T-helper 2 cell treated with Interferon-gamma antibody and Interleukin-4, amounts not matched to agents 100 ng/mL and 5 ng/mL, for 36 hours (primary cell): ENCODE results near the gene COL9A3. TPM values are rescaled to one million over a fixed set of nuclear protein-coding genes. Genes with fewer than 3 reads are reported as not detected.

Experiments
- intact Hi-C: fragments of 100-400 bp; cut with micrococcal nuclease; formaldehyde crosslinking; loops from one replicate; pipeline ENCODE4 v1.15.1; 2023
- total RNA-seq: library from RNA; stranded (reverse); gene quantifications from 2 replicates; pipeline ENCODE4 v1.2.3, GENCODE V29; 2022

The COL9A3 gene
- total RNA-seq, 1 donor from 2014 or later: 0.89 TPM

DNA sequence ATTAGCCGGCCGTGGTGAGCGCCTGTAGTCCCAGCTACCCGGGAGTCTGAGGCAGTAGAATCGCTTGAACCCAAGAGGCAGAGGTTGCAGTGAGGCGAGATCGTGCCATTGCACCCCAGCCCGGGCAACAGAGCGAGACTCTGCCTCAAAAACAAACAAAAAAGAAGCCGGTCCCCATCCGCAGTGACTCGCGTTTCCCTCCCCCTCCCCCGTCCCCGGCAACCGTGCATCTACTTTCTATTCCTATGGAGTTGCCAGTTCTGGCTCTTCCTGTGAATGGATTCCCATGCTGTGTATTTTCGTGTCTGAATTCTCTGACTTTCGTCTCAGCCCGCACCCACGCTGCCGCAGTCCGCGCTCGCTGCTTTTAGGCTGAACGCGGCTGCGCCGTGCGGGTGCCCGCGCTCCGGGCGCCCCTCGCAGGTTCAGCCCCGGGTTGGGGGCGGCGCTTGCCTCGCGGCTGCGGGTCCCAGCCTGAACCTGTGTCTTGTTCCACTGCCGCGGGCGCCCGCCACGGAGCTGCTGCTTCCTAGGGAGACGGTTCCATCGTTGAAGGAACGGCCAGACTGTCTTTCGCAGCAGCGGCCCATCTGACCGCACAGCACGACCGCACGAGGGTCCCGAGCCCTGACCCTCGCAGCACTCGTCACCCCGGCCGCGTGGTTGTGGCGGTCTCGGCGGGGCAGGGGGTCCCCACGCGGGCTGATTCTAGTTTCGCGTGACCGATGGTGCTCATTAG, 21.7 kb upstream of the COL9A3 start:
- intact Hi-C loops: loop anchor here (2.0 to 5.0 kb wide), 3 partner anchors 132 to 672 kb away; partner anchors contain the start of genes DIDO1, LSM14B and SLCO4A1

DNA sequence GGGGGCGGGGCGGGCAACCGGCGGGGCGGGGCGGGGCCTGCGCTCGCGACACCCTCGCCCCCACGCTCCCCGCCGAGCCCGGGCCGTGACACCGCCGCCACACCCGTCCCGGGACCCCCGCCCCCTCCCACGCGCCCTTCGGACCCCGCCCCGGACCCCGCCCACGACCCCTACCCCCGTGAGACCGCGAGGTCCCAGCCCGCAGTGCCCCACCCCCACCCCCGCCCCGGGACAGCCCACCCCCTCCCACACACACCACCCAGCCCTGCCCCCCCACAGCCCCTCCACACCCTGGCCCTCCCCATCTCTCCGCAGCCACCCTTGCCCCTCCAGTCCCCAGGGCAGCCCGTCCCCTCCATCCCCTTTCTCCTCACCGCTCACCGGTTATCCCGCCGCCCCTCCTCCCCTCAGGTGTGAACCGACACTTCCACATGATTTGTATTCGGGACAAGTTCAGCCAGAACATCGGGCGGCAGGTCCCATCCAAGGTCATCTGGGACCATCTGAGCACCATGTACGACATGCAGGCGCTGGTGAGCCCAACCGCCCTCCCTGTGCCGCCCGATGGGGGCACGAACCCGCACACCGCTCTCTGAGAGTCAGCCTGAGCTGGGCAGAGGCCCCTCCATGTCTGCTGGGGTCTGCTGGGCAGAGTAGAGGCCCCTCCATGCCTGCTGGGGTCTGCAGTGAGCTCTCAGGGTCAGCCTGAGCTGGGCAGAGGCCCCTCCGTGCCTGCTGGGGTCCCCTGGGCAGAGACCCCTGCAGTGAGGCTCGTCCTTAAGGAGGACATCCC, 20.0 kb upstream of the COL9A3 start:
- intact Hi-C loops: loop anchor here (5.0 kb wide), 1 partner anchor 130 kb away; the partner anchor contains the start of gene DIDO1

GRCh38 chr20:62797671-62798532, 18.9 kb upstream of the COL9A3 start:
- intact Hi-C loops: loop anchor here (5.0 kb wide), 1 partner anchor 129 kb away; the partner anchor contains the start of gene DIDO1

DNA sequence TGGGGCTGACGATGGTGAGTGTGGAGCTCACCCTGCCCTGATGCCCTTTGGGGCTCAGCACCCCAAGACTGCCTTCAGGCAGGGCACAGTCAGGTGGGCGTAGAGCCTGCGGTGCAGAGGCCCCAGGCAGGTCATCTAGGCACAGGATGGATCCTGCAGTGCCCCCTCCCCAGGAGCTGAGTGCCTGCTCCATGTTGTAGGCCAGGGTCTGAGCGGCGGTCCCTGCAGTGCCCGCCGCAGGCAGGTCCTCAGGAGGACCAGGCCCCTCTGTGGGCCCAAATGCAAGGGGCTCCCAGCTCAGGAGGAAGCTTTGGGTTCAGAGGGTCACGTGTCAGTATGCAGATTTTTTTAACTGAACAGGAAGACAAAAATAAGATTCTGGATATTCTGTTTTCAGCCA, 17.8 kb upstream of the COL9A3 start:
- intact Hi-C loops: loop anchor here (5.0 kb wide), 1 partner anchor 128 kb away; the partner anchor contains the start of gene DIDO1

DNA sequence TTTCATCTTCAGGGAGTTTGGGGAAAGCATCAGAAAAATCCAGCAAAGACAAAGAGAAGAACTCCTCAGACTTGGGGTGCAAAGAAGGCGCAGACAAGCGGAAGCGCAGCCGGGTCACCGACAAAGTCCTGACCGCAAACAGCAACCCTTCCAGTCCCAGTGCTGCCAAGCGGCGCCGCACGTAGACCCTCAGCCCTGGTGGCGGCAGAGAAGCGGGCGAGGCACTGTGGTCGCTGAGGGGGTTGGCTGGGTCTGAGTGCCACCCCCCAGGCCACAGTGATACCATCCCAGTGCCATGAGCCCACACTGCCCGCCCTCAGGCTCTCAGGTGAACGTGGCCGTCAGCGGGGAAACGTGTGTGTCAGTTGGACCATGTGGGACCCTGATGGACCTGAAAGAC, 17.4 kb upstream of the COL9A3 start:
- intact Hi-C loops: loop anchor here (5.0 kb wide), 1 partner anchor 128 kb away; the partner anchor contains the start of gene DIDO1

DNA sequence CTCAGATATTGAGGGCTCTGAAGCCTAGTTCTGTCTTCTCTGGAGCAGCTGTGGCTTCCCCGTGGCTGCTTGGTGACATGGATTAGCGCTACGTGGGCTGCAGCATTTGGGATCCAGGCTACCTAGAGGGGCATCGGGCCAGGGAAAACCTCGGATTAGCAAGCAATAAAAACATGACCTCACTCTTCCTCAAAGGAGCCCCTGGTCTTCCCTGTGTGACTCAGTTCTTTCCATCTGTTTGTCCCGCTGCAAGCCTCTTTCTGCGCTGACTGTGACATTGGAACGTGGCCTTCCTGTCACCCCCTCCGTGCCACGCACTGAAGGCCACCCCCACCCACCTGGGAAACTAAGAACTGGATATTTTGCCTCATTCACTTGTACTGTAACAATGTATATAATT, 17.0 kb upstream of the COL9A3 start:
- intact Hi-C loops: loop anchor here (5.0 kb wide), 1 partner anchor 127 kb away; the partner anchor contains the start of gene DIDO1

- intact Hi-C loops: no loop called here
These were observed 16.3 kb upstream of the COL9A3 start for GRCh38 chr20:62800314-62801259.

GRCh38 chr20:62801284-62802010, 15.4 kb upstream of the COL9A3 start:
- intact Hi-C loops: no loop called here

DNA sequence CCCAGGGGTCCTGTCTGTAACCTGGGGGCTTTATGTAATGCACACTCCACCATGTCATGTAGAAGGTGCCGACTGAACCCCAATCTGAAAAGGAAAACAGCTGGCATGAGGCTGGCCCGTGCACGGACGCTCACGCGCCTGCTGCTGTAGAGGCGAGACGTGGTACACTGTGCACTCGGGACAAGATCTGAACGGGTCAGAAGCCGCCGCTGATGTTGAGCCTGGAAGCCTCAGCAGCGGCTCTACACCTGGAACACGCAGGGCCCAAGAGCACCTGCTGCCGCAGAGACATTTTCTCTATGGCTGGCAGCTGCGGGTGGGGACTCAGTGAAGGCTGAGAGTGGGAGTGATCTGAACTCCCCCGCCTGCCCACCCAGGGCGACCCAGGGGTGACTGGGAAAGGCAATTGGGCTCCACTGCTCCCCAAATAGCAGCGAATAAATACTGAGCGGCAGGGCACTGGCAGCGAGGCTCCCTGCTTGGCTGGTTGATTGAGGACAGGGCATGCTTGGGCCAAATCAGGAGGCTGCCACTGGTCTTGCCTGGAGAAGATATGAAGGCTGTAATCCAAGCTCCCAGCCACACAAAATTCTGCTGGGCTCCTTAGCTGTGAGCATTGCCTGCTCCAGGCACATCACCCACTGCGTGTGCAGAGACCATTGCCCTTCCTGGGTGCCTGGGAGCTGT, 14.7 kb upstream of the COL9A3 start:
- intact Hi-C loops: no loop called here

DNA sequence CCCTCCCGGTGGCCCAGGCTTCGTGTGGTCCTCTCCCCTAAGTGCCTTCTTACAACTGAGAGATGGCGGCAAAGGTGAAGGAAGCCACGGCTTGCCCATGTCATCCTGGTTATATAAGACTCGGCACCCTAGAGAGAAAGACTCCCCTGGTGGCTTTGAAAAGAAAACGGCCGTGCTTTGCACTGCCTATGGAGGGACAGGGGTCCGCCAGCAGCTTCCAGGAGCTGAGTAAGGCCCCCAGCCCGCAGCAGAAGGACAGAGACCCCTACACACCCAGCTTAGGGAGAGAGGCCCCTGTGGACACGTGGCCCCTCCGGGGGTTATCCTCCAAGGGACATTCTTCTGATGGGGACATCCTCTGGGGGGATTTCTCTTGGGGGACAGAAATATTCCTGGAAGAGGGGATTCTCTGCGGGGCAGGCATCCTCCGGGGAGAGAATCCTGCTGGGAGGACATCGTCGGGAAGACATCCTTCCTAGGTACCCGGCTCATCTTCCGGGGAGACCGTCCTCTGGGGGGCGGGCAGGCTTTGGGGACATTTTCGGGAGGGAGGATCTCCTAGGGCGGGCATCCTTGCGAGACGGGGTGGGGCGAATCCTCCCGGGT, 12.7 kb upstream of the COL9A3 start:
- intact Hi-C loops: loop anchor here (1.0 kb wide), 1 partner anchor 10 kb away; no protein-coding TSS in a partner anchor

- intact Hi-C loops: loop anchor here (1.0 to 5.0 kb wide), 3 partner anchors 10 to 417 kb away; partner anchors contain the start of gene RPS21
These were observed 12.2 kb upstream of the COL9A3 start, which contains the start of gene OGFR for GRCh38 chr20:62804627-62805154. Gene OGFR (plus strand): TSS chr20:62804835. CDS start chr20:62804860, 25 bp downstream.

DNA sequence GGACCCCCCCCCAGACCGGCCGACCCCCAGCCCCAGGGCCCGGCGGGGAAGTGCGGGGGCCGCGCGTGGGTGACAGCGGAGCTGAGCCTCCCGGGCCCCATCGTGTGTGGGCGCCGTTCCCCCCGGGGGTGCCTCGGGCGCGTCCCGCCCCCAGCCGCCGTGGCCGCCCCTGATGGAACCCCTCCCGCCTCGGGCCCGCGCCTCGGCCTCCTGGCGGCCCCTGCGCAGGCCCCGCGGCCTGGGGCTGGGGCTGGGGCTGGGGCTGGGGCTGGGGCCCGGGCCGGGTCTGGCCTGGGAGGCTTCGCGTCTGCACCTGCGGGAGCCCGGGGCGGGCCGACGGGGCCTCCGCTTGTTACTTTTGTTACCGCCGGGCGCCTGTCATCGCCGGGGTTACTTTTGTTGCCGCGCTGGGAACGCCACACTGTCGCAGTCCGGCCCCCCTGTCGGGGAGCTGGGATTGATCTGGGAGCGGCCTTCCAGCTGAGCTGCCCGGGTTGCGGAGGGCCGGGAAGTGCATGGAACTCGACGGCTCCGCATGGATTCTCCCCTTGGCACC, 11.6 kb upstream of the COL9A3 start:
- intact Hi-C loops: loop anchor here (5.0 kb wide), 2 partner anchors 138 to 418 kb away; partner anchors contain the start of gene RPS21

GRCh38 chr20:62805711-62806382, 11.0 kb upstream of the COL9A3 start:
- intact Hi-C loops: loop anchor here (5.0 kb wide), 2 partner anchors 139 to 419 kb away; partner anchors contain the start of gene RPS21

- intact Hi-C loops: loop anchor here (5.0 kb wide), 2 partner anchors 139 to 419 kb away; partner anchors contain the start of gene RPS21
These were observed 10.3 kb upstream of the COL9A3 start for GRCh38 chr20:62806383-62807050.

DNA sequence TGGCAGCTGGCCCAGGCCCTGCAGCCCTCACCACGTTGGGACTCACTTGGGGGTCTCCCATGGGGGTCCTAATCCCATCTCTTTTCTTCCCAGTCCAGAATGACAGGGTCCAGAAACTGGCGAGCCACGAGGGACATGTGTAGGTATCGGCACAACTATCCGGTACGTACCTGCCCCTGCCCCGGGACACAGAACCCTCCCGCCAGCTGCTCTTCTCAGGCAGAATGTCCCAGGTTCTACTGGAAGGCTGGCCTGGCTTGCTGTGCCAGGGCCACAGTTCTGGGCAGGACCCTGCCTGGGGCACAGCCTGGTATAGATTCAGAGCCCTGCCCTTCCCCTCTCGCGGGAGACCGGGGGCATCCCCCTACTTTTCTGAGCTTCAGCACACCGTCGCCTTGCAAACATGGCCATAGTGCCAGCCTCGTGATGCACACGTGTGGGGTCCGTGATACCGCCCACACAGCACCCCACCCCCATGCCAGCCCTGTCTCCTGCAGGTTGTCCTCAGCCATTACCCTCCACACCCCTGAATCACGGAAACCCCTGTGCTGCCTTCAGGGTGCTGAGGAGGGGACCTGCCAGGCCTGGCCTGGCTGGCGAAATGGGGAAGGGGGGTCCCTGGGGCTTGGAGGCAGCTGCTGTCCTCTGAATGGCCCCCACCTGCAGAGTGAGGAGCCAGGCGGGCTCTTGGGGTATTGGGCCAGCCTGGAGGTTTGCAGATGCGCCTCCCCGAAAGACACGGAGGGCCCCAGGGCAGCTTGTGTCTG, 9.2 kb upstream of the COL9A3 start:
- intact Hi-C loops: loop anchor here (1.0 to 5.0 kb wide), 4 partner anchors 13 to 420 kb away; partner anchors contain the start of gene RPS21
